ENCODE data around the gene RHOA. TPM values are rescaled to one million over a fixed set of nuclear protein-coding genes. Genes with fewer than 3 reads are reported as not detected.
"Not testable (repeated sequence)": the region's sequence is repeated elsewhere in the genome, so short reads cannot be mapped to it uniquely, and the experiment has no call there.

The RHOA gene
- total RNA-seq, 3 donors from 2014 or later: 390 to 408 (median 408) TPM

DNA sequence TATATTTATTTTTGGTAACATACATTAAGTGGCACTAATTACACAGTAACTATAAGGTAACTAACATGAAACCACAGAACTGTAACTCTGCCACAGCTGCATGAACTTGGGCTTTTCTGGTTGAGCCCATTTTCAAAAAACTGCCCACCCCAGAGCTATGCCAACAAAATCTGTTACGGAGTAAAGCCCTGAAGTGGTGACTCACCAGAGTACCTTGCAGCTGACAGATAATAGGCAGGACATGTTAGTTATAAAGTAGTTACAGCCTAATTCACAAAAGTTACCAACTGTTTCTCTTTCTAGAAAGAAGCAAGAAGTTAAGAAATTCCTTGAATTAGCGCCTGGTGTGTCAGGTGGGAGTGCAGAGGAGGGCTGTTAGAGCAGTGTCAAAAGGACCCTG, 52.2 kb downstream of the RHOA start:
- ATAC-seq: no peak
- H3K9me3 Mint-ChIP-seq: no peaks in the 10 kb centered on the region
- no peak for DNase-seq
- H3K36me3 Mint-ChIP-seq (ENCODE audit: insufficient read depth): peaks cover 27% of the 10 kb centered on the region
- H3K27me3 Mint-ChIP-seq (ENCODE audit: low read depth): no peaks in the 10 kb centered on the region
- no peak overlapping the region for H3K4me3 Mint-ChIP-seq
- H3K4me1 Mint-ChIP-seq (ENCODE audit: low read depth): peaks cover 24% of the 10 kb centered on the region

- Mint-ChIP-seq H3K27me3 (ENCODE audit: low read depth) (no peaks in the 10 kb centered on the region), H3K9me3 (no peaks in the 10 kb centered on the region), H3K36me3 (ENCODE audit: insufficient read depth) (peaks cover 28% of the 10 kb centered on the region), H3K4me3 (peak overlapping the region; percentile 86), H3K4me1 (ENCODE audit: low read depth) (peaks cover 24% of the 10 kb centered on the region)
- DNase-seq: no peak
- peak; percentile 21 to 49 for ATAC-seq
Observed at GRCh38 chr3:49358884-49359225, 52.9 kb downstream of the RHOA start.

- no peaks in the 10 kb centered on the region for H3K27me3 Mint-ChIP-seq (ENCODE audit: low read depth)
- H3K9me3 Mint-ChIP-seq: no peaks in the 10 kb centered on the region
- peaks cover 24% of the 10 kb centered on the region for H3K4me1 Mint-ChIP-seq (ENCODE audit: low read depth)
- peak; percentile 90 to 92 for ATAC-seq
- peak within 1 kb of the TSS; percentile 86 for H3K4me3 Mint-ChIP-seq
- peaks cover 28% of the 10 kb centered on the region for H3K36me3 Mint-ChIP-seq (ENCODE audit: insufficient read depth)
- DNase-seq: peak; percentile 55
Observed at GRCh38 chr3:49358217-49358883, 53.4 kb downstream of the RHOA start, which contains the start of gene GPX1. GPX1 (minus strand) TSS chr3:49358353; CDS start chr3:49358278, 75 bp downstream.

DNA sequence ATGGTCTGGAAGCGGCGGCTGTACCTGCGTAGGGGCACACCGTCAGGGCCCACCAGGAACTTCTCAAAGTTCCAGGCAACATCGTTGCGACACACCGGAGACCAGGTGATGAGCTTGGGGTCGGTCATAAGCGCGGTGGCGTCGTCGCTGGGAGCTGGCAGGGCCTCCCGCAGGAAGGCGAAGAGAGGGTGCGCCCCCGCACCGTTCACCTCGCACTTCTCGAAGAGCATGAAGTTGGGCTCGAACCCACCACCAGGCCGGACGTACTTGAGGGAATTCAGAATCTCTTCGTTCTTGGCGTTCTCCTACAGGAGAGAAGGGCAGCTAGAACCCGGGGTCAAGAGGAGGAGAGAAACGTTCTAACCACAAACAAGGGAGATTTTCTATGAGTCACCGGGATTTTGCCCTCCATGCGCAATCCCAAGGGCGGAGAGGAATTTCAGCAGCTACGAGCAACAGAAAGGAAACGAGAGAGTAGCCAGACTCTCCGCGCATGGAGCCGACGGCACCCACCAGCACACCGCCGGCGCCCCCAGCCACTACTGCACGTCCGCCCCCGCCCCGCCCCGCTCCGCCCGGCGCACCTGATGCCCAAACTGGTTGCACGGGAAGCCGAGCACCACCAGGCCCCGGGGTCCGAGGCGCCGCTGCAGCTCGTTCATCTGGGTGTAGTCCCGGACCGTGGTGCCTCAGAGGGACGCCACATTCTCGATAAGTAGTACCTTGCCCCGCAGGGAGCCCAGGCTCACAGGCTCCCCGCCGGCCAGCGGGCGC, 54.1 kb downstream of the RHOA start:
- peak; percentile 43 for DNase-seq
- peak; percentile 46 to 47 for ATAC-seq

GRCh38 chr3:49357095-49357442, 54.7 kb downstream of the RHOA start:
- peaks cover 27% of the 10 kb centered on the region for H3K4me1 Mint-ChIP-seq (ENCODE audit: low read depth)
- not testable (repeated sequence) for DNase-seq; H3K9me3 Mint-ChIP-seq; H3K27me3 Mint-ChIP-seq (ENCODE audit: low read depth)
- H3K36me3 Mint-ChIP-seq (ENCODE audit: insufficient read depth): peaks cover 23% of the 10 kb centered on the region
- H3K4me3 Mint-ChIP-seq: peak overlapping the region; percentile 86
- peak in 1 of 2 donors; percentile 4 for ATAC-seq

More for the DNA sequence above, 54.1 kb downstream of the RHOA start:
- H3K36me3 Mint-ChIP-seq (ENCODE audit: insufficient read depth): peaks cover 26% of the 10 kb centered on the region
- peak overlapping the region; percentile 86 for H3K4me3 Mint-ChIP-seq
- not testable (repeated sequence) for H3K27me3 Mint-ChIP-seq (ENCODE audit: low read depth); H3K9me3 Mint-ChIP-seq
- peaks cover 26% of the 10 kb centered on the region for H3K4me1 Mint-ChIP-seq (ENCODE audit: low read depth)

DNA sequence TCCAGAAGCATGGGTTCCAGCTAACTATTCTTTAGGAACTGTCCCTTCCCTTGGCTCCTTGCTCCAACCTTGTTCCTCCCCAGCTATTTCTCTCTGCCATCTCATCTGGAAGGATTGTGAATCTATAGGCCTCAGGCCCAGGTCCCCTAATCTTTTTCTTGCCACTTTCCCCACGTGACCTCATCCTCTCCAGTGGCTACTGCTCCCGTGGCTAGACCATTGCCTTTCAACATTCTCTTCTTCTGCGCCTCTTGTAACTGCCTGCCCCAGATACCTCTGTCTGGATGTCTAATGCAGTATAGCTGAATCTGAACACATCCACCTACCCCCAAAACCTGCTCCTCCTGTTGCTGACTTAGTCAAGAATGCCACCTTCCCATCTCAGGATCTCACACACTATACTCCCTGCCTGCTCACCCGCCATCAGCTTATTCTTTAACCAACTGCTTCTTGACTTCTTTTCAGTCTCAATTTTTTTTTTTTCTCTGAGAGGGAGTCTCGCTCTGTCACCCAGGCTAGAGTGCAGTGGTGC, 58.8 kb downstream of the RHOA start:
- DNase-seq: no peak
- Mint-ChIP-seq H3K9me3 (no peaks in the 10 kb centered on the region), H3K4me3 (no peak overlapping the region), H3K4me1 (ENCODE audit: low read depth) (peaks cover 29% of the 10 kb centered on the region), H3K27me3 (ENCODE audit: low read depth) (no peaks in the 10 kb centered on the region), H3K36me3 (ENCODE audit: insufficient read depth) (peaks cover 9% of the 10 kb centered on the region)
- ATAC-seq: no peak

DNA sequence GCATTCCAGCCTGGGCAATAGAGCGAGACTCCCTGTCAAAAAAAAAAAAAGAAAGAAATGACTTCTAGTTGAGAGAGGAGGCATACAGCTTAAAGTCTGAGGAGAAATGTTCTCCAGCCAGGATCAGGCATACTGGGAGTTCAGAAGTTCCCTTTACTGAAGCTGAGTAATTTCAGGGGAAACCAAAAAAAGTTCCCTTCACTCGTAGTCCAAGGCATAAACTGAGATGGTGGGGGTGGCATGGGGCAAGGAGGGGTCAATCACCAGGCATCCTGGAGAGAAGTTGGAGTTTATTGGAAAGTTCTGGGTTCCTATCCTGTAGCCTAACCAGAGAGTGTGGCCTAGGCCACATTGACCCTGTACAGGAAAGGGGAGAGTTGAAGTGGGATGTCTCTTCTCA, 59.5 kb downstream of the RHOA start:
- Mint-ChIP-seq H3K4me1 (ENCODE audit: low read depth) (peaks cover 26% of the 10 kb centered on the region), H3K36me3 (ENCODE audit: insufficient read depth) (peaks cover 8% of the 10 kb centered on the region), H3K4me3 (no peak overlapping the region), H3K9me3 (no peaks in the 10 kb centered on the region), H3K27me3 (ENCODE audit: low read depth) (no peaks in the 10 kb centered on the region)
- DNase-seq (no peak), ATAC-seq (no peak)

GRCh38 chr3:49351521-49352011, 60.2 kb downstream of the RHOA start:
- ATAC-seq (no peak), DNase-seq (no peak)
- no peaks in the 10 kb centered on the region for H3K9me3 Mint-ChIP-seq
- H3K27me3 Mint-ChIP-seq (ENCODE audit: low read depth): no peaks in the 10 kb centered on the region
- H3K4me3 Mint-ChIP-seq: no peak overlapping the region
- peaks cover 24% of the 10 kb centered on the region for H3K4me1 Mint-ChIP-seq (ENCODE audit: low read depth)
- H3K36me3 Mint-ChIP-seq (ENCODE audit: insufficient read depth): peaks cover 7% of the 10 kb centered on the region

DNA sequence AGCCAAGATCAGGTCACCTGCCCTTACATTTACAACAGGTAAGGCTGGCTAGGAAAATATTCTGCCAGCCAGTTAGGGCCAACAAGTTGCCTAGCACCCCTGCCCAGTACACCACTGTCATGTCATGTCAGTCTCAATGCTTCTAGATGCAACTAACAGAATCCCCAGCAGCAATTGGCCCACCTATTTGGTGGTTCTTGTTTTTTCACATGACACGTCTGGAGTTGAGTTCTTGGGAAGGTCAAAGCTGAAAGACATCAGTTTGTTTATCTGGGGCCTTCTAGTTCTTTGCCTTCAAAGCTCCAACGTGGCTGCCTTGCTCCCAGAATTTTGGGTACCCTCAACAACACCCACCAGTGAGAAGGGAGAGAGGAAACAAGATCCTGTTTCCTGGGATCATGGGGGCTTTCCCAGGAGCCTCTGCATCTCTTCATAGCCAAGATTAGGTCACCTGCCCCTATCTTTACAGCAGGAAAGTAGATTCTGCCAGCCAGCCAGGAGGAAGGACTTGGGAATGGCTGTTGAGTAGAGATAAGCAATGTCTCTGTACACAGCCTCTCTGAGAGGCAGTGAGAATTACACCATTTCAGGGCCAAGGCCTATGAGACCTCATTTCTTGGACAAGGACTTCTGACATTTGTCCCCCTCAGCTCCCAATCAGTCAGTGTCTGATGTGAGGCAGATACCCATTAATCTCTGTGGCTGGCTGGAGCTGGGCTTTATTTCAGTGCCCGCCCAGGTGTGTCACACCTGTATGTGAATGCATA, 62.2 kb downstream of the RHOA start:
- Mint-ChIP-seq H3K4me3 (no peak overlapping the region), H3K4me1 (ENCODE audit: low read depth) (peaks cover 24% of the 10 kb centered on the region), H3K9me3 (no peaks in the 10 kb centered on the region), H3K27me3 (ENCODE audit: low read depth) (no peaks in the 10 kb centered on the region), H3K36me3 (ENCODE audit: insufficient read depth) (peaks cover 1% of the 10 kb centered on the region)
- no peak for ATAC-seq
- no peak for DNase-seq

DNA sequence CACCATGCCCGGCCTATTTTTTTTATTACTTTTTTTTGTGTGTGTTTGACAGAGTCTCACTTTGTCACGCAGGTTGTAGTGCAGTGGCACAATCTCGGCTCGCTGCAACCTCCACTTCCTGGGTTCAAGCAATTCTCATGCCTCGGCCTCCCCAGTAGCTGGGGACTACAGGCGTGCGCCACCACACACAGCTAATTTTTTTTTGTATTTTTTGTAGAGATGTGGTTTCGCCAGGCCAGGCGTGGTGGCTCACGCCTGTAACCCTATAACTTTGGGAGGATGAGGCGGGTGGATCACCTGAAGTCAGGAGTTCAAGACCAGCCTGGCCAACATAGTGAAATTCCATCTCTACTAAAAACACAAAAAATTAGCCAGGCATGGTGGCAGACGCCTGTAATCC, 63.4 kb downstream of the RHOA start:
- H3K9me3 Mint-ChIP-seq; H3K36me3 Mint-ChIP-seq (ENCODE audit: insufficient read depth); H3K27me3 Mint-ChIP-seq (ENCODE audit: low read depth); H3K4me3 Mint-ChIP-seq; DNase-seq; ATAC-seq: not testable (repeated sequence)
- peaks cover 26% of the 10 kb centered on the region for H3K4me1 Mint-ChIP-seq (ENCODE audit: low read depth)

- Mint-ChIP-seq H3K9me3 (no peaks in the 10 kb centered on the region), H3K4me1 (ENCODE audit: low read depth) (peaks cover 24% of the 10 kb centered on the region), H3K36me3 (ENCODE audit: insufficient read depth) (no peaks in the 10 kb centered on the region), H3K27me3 (ENCODE audit: low read depth) (no peaks in the 10 kb centered on the region), H3K4me3 (no peak overlapping the region)
- ATAC-seq (no peak), DNase-seq (no peak)
Observed at GRCh38 chr3:49346797-49347251, 65.0 kb downstream of the RHOA start.

- peaks cover 43% of the 10 kb centered on the region for H3K4me1 Mint-ChIP-seq (ENCODE audit: low read depth)
- no peaks in the 10 kb centered on the region for H3K27me3 Mint-ChIP-seq (ENCODE audit: low read depth)
- H3K4me3 Mint-ChIP-seq: no peak overlapping the region
- no peaks in the 10 kb centered on the region for H3K9me3 Mint-ChIP-seq
- peaks cover under 1% of the 10 kb centered on the region for H3K36me3 Mint-ChIP-seq (ENCODE audit: insufficient read depth)
- no peak for ATAC-seq
- no peak for DNase-seq
Observed at GRCh38 chr3:49343163-49343562, 68.6 kb downstream of the RHOA start.

DNA sequence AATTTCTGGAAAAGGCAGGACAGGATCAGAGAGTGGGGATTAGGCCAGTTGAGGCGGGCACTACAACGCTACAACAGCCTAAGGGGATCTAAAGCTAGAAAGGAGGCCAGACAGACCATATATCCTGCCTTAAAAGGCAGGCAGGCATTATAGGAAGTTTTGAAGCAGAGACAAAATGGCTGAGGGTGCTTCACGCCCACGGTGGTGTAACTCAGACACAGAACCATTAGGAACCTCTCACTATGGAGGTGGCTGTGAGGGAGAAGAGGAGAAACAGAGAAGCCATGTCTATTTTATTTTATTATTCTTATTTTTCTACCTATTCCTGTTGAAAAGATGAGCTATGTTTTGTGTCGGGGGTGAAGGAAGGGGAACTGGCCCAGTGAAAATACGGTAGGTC, 69.8 kb downstream of the RHOA start:
- peak overlapping the region; percentile 16 for H3K4me3 Mint-ChIP-seq
- no peak for DNase-seq
- H3K4me1 Mint-ChIP-seq (ENCODE audit: low read depth): peaks cover 46% of the 10 kb centered on the region
- ATAC-seq: no peak
- H3K9me3 Mint-ChIP-seq: no peaks in the 10 kb centered on the region
- H3K36me3 Mint-ChIP-seq (ENCODE audit: insufficient read depth): peaks cover 3% of the 10 kb centered on the region
- no peaks in the 10 kb centered on the region for H3K27me3 Mint-ChIP-seq (ENCODE audit: low read depth)
